SIG-M5 (cell line): ENCODE data around the gene YPEL1.

Experiments
- DNase-seq: peaks from one replicate; lab custom pipeline; 2025; lab: John Stamatoyannopoulos, UW

YPEL1 gene

GRCh38 chr22:21652547-21653545, 82.7 kb downstream of the YPEL1 start:
- no peak for DNase-seq

DNA sequence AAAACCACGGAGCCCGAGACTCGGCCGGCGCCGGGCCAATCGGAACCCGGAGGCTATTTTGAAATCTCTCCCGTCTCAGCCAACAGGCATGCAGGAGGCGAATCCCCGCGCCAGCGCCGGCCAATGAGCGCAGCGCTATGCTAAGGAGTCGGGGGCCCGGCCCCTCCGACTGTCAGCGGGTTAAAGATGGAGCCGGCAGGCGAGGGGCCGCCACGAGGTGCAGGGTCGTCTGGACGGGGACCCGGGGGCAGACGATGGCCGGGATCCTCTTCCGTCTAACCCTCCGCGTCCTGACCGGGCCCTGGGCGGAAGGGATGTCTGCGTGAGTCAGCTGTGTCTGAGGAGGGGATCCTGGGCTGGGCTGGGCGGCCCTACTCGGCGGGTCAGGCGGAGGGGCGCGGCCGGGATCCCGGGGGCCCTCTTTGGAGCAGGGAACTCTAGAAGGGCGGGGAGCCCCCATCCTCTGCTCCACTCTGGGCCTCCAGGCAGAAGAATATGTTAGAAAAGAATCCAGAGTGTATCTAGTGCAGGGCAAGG, 83.5 kb downstream of the YPEL1 start:
- peak; percentile 60 for DNase-seq

DNA sequence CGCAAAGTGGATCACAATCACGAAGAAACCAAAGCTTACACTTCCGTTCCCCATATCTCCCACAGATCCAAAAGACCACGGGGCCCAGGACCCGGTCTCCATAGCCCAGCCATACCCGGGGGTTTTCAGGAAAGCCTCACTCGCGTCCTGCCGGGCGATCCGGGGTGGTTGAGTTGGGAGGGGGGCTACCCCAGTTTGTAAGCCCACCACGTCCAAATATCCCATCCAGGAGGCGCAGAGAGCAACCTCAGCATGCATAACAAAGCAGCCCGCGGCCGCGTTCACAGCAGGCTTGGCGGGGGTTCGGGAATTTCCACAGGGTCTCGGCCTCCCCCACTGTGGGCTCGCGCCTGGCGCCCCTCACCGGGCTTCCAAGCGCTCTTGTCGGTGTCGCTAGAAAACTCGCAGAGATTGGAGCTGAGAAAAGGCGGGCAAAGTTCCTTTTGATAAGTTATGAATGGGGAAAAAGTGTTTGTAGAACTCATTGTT, 84.0 kb downstream of the YPEL1 start:
- no peak for DNase-seq

GRCh38 chr22:21650823-21651520, 84.6 kb downstream of the YPEL1 start:
- no peak for DNase-seq

DNA sequence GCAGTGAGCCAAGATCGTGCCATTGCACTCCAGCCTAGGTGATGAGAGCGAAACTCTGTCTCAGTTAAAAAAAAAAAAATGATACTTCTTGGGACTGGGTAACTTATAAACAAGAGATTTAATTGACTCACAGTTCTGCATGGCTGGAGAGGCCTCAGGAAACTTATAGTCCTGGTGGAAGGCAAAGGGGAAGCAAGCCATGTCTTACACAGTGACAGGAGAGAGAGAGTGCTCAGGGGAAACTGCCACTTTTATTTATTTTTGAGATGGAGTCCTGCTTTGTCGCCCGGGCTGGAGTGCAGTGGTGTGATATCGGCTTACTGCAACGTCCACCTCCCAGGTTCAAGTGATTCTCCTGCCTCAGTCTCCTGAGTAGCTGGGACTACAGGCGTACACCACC, 85.3 kb downstream of the YPEL1 start:
- no peak for DNase-seq
